Neural crest cell (in vitro differentiated cells): Measurements from ENCODE around the gene UPF3B. TPM values are rescaled to one million over a fixed set of nuclear protein-coding genes. Genes with fewer than 3 reads are reported as not detected.
A peak's percentile ranks its signal among the peaks of the same experiment; 100 is the strongest.

ENCODE experiments used
- DNase-seq: peaks from one replicate; pipeline ENCODE4 v3.0.0; 2021; ENCODE audit warnings: low read depth, mixed read lengths, low spot score
- H3K27ac Mint-ChIP-seq: one replicate; pipeline ENCODE4 v1.8.0; 2021; ENCODE audit warnings: mild to moderate bottlenecking, mixed read lengths; ENCODE audit not compliant: unreplicated experiment
- H3K27me3 Mint-ChIP-seq: 2 replicates; pipeline ENCODE4 v1.8.0; 2021; ENCODE audit warnings: low read depth, mild to moderate bottlenecking, mixed read lengths
- H3K36me3 Mint-ChIP-seq: 2 replicates; pipeline ENCODE4 v1.8.0; 2021; ENCODE audit warnings: low read depth, mild to moderate bottlenecking, mixed read lengths
- H3K4me1 Mint-ChIP-seq: 2 replicates; pipeline ENCODE4 v1.8.0; 2021; ENCODE audit warnings: mixed read lengths
- H3K4me3 Mint-ChIP-seq: one replicate; pipeline ENCODE4 v1.8.0; 2021; ENCODE audit warnings: mild to moderate bottlenecking, mixed read lengths
- H3K9me3 Mint-ChIP-seq: 2 replicates; pipeline ENCODE4 v1.8.0; 2021; ENCODE audit warnings: mixed read lengths
- total RNA-seq: library from RNA; stranded (reverse); gene quantifications from 2 replicates; pipeline ENCODE4 v1.2.1, GENCODE V29; 2021
- TF ChIP-seq, protein P1 (sequence below): fragments of 200-600 bp; sonication (generic); conservative IDR thresholded peaks from 2 replicates; pipeline ENCODE4 v1.5.0; 2021; ENCODE audit warnings: antibody characterized with exemption, mild to moderate bottlenecking

UPF3B gene
- total RNA-seq, 1 donor from 2014 or later = 20.1 TPM

DNA sequence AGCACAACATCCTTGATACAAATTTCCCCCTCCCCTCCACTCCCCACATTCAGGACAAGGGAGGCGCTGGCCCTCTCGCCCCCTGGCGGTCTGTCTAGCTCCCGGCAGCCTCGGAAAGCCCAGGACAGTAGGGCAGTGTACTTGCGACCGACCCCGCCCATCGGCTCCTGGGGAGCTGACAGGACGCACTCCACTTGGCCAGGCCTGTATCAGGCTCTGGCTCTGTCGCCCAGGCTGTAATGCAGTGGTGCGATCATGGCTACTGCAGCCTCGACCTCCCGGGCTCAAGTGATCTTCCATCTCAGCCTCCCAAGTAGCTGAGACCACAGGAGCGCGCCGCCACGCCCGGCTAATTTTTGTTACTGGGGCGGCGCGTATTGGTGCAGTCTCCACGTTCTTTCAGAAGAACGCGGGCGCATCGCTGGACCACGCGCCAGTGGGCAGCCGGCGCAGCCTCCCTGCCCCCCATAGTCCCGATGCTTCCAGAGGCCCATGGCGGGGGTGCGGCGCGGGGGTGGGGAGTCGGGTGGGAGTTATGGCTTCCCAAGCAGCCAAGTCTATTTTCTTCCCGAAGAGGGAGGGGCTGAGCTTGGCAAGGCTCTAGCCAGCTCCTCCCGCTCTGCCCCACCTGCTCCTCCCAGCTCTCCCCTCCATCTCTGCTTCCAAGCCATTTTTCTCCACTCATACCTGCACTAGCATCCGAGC lies 35.1 kb upstream of the UPF3B start:
- Mint-ChIP-seq H3K4me1 (no peaks in the 10 kb centered on the region), H3K36me3 (peaks cover 3% of the 10 kb centered on the region), H3K9me3 (peaks cover 4% of the 10 kb centered on the region), H3K27me3 (no peaks in the 10 kb centered on the region), H3K27ac (no peak overlapping the region), H3K4me3 (peak overlapping the region; percentile 51)
- DNase-seq = peak; percentile 74
- TF ChIP-seq, protein P1, sequence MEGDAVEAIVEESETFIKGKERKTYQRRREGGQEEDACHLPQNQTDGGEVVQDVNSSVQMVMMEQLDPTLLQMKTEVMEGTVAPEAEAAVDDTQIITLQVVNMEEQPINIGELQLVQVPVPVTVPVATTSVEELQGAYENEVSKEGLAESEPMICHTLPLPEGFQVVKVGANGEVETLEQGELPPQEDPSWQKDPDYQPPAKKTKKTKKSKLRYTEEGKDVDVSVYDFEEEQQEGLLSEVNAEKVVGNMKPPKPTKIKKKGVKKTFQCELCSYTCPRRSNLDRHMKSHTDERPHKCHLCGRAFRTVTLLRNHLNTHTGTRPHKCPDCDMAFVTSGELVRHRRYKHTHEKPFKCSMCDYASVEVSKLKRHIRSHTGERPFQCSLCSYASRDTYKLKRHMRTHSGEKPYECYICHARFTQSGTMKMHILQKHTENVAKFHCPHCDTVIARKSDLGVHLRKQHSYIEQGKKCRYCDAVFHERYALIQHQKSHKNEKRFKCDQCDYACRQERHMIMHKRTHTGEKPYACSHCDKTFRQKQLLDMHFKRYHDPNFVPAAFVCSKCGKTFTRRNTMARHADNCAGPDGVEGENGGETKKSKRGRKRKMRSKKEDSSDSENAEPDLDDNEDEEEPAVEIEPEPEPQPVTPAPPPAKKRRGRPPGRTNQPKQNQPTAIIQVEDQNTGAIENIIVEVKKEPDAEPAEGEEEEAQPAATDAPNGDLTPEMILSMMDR = peak; percentile 68

DNA sequence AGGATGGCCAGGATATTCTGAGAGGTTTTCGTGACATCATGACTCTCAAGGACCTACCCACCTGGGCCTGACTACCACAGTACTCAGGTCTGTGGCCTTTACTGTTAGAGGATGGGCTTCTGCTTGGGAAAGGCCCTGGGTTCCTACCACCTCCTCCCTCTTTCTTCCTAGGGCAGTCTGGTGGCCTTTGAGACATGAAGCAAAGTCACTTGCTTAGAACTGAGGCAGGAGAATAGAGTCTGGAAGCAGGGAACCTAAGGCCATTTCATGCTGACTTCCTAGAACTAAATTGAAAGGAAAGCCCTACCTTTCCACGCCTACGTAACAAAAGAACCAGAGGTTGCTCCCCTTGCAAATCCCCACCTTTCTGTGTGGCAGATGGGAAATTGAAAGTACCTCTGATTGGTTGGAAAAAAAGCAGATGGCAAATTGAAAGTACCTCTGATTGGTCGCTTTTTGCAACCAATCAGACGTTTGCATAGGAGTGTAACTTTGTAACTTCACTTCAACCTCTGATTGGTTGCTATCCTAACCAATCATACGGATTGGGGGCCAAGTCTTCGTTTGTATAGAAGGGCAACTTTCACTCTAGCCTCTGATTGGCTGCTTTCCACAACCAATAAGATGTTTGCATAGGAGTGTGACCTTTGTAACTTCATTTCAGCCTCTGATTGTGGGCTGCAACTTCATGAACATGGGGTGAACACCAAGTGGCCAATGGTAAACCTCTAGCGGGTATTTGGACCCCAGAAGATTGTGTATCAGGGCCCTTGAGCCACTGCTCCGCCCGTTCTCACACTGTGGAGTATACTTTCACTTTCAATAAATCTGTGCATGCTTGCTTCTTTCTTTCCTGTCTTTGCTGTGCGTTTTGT lies 33.0 kb upstream of the UPF3B start:
- Mint-ChIP-seq H3K4me1 (peaks cover 2% of the 10 kb centered on the region), H3K9me3 (peaks cover 4% of the 10 kb centered on the region), H3K4me3 (no peak overlapping the region), H3K27ac (no peak overlapping the region), H3K27me3 (no peaks in the 10 kb centered on the region), H3K36me3 (peaks cover 3% of the 10 kb centered on the region)
- no peak for DNase-seq
- TF ChIP-seq, protein P1 = no peak

DNA sequence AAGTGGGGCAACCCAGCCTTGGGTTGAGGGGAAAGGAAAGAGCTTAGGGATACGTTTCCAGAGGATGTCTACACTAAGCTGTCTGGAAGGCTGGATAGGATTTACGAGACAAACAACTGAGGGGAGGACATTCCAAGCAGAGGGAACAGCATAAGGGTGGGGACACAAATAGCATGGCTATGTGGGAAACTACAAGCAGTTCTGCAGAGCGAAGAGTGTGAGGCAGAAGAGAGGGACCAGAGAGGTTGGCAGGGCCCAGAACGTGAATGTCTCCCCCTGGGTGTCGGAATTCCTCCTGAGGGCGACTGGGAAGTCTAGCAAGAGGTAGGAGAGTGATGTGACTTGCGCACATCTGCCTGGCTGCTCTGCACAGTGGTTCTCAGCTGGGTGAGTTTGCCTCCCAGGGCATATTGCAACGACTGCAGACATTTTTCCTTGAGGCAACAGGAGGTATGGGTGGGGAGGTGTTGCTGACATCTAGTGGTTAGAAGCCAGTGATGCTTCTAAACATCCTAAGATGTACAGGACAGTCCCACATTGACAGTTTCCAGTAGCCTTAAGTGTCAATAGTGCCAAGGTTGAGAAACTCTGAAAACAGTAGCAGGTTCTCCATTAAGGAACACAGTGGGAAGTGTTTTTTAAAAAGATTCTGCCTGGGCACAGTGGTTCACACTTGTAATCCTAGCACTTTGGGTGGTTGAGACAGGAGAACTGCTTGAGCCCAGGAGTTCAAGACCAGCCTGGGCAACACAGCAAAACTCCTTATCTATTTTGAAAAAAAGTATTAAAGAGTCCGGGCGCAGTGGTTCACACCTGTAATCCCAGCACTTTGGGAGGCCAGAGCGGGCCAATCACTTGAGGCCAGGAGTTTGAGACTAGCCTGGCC lies 28.0 kb upstream of the UPF3B start:
- Mint-ChIP-seq H3K27me3 (no peaks in the 10 kb centered on the region), H3K36me3 (peaks cover 3% of the 10 kb centered on the region), H3K4me1 (peaks cover 5% of the 10 kb centered on the region), H3K27ac (no peak overlapping the region), H3K9me3 (peaks cover 4% of the 10 kb centered on the region), H3K4me3 (peak overlapping the region; percentile 52)
- TF ChIP-seq, protein P1 = peak; percentile 65
- peak; percentile 1 for DNase-seq

DNA sequence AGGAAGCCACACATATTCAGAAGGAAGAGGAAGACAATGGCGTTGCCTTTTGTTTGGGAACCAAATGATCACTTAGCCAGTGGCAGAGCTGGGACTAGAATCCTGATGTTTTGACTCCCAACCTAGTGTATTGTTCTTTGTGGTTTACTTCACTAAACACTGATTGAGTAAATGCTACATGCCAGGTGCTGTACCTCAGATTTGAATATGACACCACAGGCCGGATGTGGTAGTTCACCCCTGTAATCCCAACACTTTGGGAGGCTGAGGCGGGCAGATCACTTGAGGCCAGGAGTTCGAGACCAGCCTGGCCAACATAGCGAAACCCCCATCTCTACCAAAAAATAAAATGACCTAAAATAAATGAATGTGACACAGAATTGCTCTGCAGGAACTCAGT lies 27.3 kb upstream of the UPF3B start:
- no peaks in the 10 kb centered on the region for H3K27me3 Mint-ChIP-seq
- TF ChIP-seq, protein P1 = no peak
- DNase-seq = no peak
- H3K9me3 Mint-ChIP-seq = peaks cover 4% of the 10 kb centered on the region
- peaks cover 3% of the 10 kb centered on the region for H3K36me3 Mint-ChIP-seq
- peaks cover 5% of the 10 kb centered on the region for H3K4me1 Mint-ChIP-seq
- no peak overlapping the region for H3K4me3 Mint-ChIP-seq
- H3K27ac Mint-ChIP-seq = no peak overlapping the region

DNA sequence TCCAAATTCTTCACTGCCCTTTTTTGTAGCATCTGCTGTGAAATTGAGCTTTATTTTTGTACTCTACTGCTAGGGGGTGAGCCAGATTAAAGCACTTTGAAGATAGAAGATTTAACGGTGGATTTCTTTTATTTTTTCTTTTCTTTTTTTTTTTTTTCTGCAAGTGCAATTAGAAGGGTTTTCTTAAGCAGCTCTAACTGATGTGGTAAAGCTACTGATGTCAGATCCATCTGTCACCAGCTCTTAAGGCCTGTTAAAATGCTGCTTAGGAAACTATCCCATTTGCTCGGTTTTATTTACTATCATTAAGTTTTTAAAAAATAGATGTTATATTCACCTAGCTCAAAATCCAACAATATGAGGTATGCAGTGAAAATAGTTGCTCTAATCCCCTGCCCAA lies 26.0 kb upstream of the UPF3B start:
- peaks cover 5% of the 10 kb centered on the region for H3K4me1 Mint-ChIP-seq
- H3K9me3 Mint-ChIP-seq = peaks cover under 1% of the 10 kb centered on the region
- H3K27me3 Mint-ChIP-seq = no peaks in the 10 kb centered on the region
- H3K36me3 Mint-ChIP-seq = peaks cover 1% of the 10 kb centered on the region
- H3K4me3 Mint-ChIP-seq = no peak overlapping the region
- TF ChIP-seq, protein P1 = no peak
- DNase-seq = no peak
- no peak overlapping the region for H3K27ac Mint-ChIP-seq
